ENCODE results near the gene ANXA11.
A peak's percentile ranks its signal among the peaks of the same experiment; 100 is the strongest.

The ANXA11 gene

GRCh38 chr10:80197972-80198916, 7.1 kb downstream of the ANXA11 start:
- CTCF ChIA-PET = no interaction called here
- TF ChIP-seq ZNF585B (tag by site-specific recombination; IDR thresholded peaks at IDR 0.05) (no peak), ZNF596 (tag by site-specific recombination; IDR thresholded peaks at IDR 0.05) (peak; percentile 72)
- no peaks in the 10 kb centered on the region for H3K9me3 ChIP-seq (ENCODE audit: control insufficient read depth, insufficient read depth, low read depth, low read length)
- no peak overlapping the region for H3K4me3 ChIP-seq (ENCODE audit: low read depth, low read length)
- no peaks in the 10 kb centered on the region for H3K4me1 ChIP-seq (ENCODE audit: control insufficient read depth, insufficient read depth, low read length)
- peaks cover 0 to 11% of the 10 kb centered on the region in 2 experiments; a peak in 2 of 3 replicates for H3K36me3 ChIP-seq (ENCODE audit: control insufficient read depth in 2 of 2, insufficient read depth in 1 of 2, low read length in 2 of 2)
- H3K27ac ChIP-seq (ENCODE audit: extremely low read depth, low read depth, low read length) = no peak overlapping the region
- POLR2A ChIA-PET = interaction anchor here (0.5 kb wide), 1 partner anchor 929 kb away, joined by 3 read pairs; no protein-coding TSS in a partner anchor

- H3K27ac ChIP-seq (ENCODE audit: extremely low read depth, low read depth, low read length) = no peak overlapping the region
- H3K9me3 ChIP-seq (ENCODE audit: control insufficient read depth, insufficient read depth, low read depth, low read length) = no peaks in the 10 kb centered on the region
- H3K36me3 ChIP-seq (ENCODE audit: control insufficient read depth in 2 of 2, insufficient read depth in 1 of 2, low read length in 2 of 2) = peaks cover 0 to 11% of the 10 kb centered on the region in 2 experiments; a peak in 2 of 3 replicates
- no peaks in the 10 kb centered on the region for H3K4me1 ChIP-seq (ENCODE audit: control insufficient read depth, insufficient read depth, low read length)
- TF ChIP-seq ZNF701 (tag by site-specific recombination; IDR thresholded peaks at IDR 0.05) (no peak), ZBTB10 (tag by site-specific recombination; IDR thresholded peaks at IDR 0.05) (no peak), ZBTB26 (tag by site-specific recombination; optimal IDR thresholded peaks at IDR 0.05) (no peak), YY2 (tag by site-specific recombination; IDR thresholded peaks at IDR 0.05) (no peak), ZNF311 (tag by site-specific recombination; IDR thresholded peaks at IDR 0.05; ENCODE audit: borderline replicate concordance) (no peak), ZNF362 (tag by site-specific recombination; IDR thresholded peaks at IDR 0.05) (no peak), BCL11B (tag by site-specific recombination; IDR thresholded peaks at IDR 0.05; ENCODE audit: low read depth) (no peak), ZNF19 (tag by site-specific recombination; IDR thresholded peaks at IDR 0.05; ENCODE audit: low read depth) (no peak), EGR2 (tag by site-specific recombination; IDR thresholded peaks at IDR 0.05; ENCODE audit: low read depth) (no peak), BCL6B (tag by site-specific recombination; IDR thresholded peaks at IDR 0.05) (no peak), ZNF558 (tag by site-specific recombination; IDR thresholded peaks at IDR 0.05) (no peak), ZNF610 (tag by site-specific recombination; IDR thresholded peaks at IDR 0.05; ENCODE audit: borderline replicate concordance) (no peak), ZNF280D (tag by site-specific recombination; IDR thresholded peaks at IDR 0.05) (no peak)
- no peak overlapping the region for H3K4me3 ChIP-seq (ENCODE audit: low read depth, low read length)
- POLR2A ChIA-PET = interaction anchor here (0.5 kb wide), 1 partner anchor 268 kb away, joined by 3 read pairs; no protein-coding TSS in a partner anchor
- CTCF ChIA-PET = no interaction called here
These were observed 8.4 kb downstream of the ANXA11 start for GRCh38 chr10:80196950-80197315.

Data from HEK293 (cell line).